Measurements from ENCODE around the gene MBD6. TPM values are rescaled to one million over a fixed set of nuclear protein-coding genes. Genes with fewer than 3 reads are reported as not detected.

MBD6 gene
- total and polyA plus RNA-seq, 10 donors = 14.8 to 171 (median 80.6) TPM

DNA sequence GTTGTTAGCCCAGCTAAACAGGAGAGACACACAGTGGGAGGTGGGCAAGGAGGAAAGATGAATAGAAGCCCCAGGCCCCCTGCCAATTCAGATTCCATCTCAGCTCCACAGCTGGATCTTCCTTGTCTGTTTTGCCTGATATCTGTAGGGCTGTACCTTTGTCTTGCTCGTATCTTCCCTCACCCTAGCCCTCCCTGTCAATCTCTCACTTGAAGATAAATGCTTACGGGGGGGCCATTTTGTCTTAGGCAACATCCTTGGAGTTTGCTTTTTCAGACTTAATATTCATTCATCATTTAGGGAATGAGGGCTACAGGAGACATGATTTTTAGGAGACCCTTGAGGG, 29.7 kb downstream of the MBD6 start:
- intact Hi-C loops (cut with DNase I; ENCODE audit: low total_unique reads) = no loop called here
- H3K4me1 ChIP-seq = peaks cover 6 to 21% (median 16%) of the 10 kb centered on the region in 6 donors
- TF ChIP-seq POLR2AphosphoS5 (IDR thresholded peaks at IDR 0.05) (no peak), POLR2A (IDR thresholded peaks at IDR 0.05) (no peak)
- TF ChIP-seq, protein P1, sequence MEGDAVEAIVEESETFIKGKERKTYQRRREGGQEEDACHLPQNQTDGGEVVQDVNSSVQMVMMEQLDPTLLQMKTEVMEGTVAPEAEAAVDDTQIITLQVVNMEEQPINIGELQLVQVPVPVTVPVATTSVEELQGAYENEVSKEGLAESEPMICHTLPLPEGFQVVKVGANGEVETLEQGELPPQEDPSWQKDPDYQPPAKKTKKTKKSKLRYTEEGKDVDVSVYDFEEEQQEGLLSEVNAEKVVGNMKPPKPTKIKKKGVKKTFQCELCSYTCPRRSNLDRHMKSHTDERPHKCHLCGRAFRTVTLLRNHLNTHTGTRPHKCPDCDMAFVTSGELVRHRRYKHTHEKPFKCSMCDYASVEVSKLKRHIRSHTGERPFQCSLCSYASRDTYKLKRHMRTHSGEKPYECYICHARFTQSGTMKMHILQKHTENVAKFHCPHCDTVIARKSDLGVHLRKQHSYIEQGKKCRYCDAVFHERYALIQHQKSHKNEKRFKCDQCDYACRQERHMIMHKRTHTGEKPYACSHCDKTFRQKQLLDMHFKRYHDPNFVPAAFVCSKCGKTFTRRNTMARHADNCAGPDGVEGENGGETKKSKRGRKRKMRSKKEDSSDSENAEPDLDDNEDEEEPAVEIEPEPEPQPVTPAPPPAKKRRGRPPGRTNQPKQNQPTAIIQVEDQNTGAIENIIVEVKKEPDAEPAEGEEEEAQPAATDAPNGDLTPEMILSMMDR (IDR thresholded peaks at IDR 0.05 in 8 of 11, conservative IDR thresholded peaks at IDR 0.05 in 3 of 11) = no peak
- peaks cover 0 to 46% (median 21%) of the 10 kb centered on the region in 7 donors for H3K27me3 ChIP-seq (replicated peaks in 1 of 7)
- H3K27ac ChIP-seq = no peak overlapping the region
- no peak overlapping the region for H3K4me3 ChIP-seq
- DNase-seq = no peak
- no peaks in the 10 kb centered on the region for H3K36me3 ChIP-seq
- WGBS, 5 donors = 74 to 86% (median 81%) methylated on average over 2 of the region's 2 CpGs
- H3K9me3 ChIP-seq = no peaks in the 10 kb centered on the region

- Histone ChIP-seq H3K36me3 (no peaks in the 10 kb centered on the region), H3K27ac (no peak overlapping the region), H3K27me3 (replicated peaks in 1 of 7) (peaks cover 0 to 46% (median 21%) of the 10 kb centered on the region in 7 donors), H3K4me1 (peaks cover 6 to 15% (median 13%) of the 10 kb centered on the region in 6 donors), H3K9me3 (no peaks in the 10 kb centered on the region), H3K4me3 (no peak overlapping the region)
- TF ChIP-seq, protein P1 (IDR thresholded peaks at IDR 0.05 in 8 of 11, conservative IDR thresholded peaks at IDR 0.05 in 3 of 11) = no peak
- no peak for TF ChIP-seq POLR2A (IDR thresholded peaks at IDR 0.05)
- no peak for TF ChIP-seq POLR2AphosphoS5 (IDR thresholded peaks at IDR 0.05)
- DNase-seq = no peak
- intact Hi-C loops (cut with DNase I; ENCODE audit: low total_unique reads) = no loop called here
- 66 to 72% (median 71%) methylated on average over 6 of the region's 6 CpGs for WGBS, 5 donors
Measured at GRCh38 chr12:57552835-57553313, 30.2 kb downstream of the MBD6 start.

- H3K9me3 ChIP-seq = no peaks in the 10 kb centered on the region
- H3K27me3 ChIP-seq (replicated peaks in 1 of 7) = peaks cover 0 to 41% (median 21%) of the 10 kb centered on the region in 7 donors
- no peak for DNase-seq
- peaks cover 6 to 15% (median 13%) of the 10 kb centered on the region in 6 donors for H3K4me1 ChIP-seq
- H3K36me3 ChIP-seq = no peaks in the 10 kb centered on the region
- no peak overlapping the region for H3K4me3 ChIP-seq
- 70 to 77% (median 75%) methylated on average over 7 of the region's 7 CpGs for WGBS, 5 donors
- TF ChIP-seq, protein P1 (IDR thresholded peaks at IDR 0.05 in 8 of 11, conservative IDR thresholded peaks at IDR 0.05 in 3 of 11) = no peak
- no peak for TF ChIP-seq POLR2A (IDR thresholded peaks at IDR 0.05)
- TF ChIP-seq POLR2AphosphoS5 (IDR thresholded peaks at IDR 0.05) = no peak
- no peak overlapping the region for H3K27ac ChIP-seq
- intact Hi-C loops (cut with DNase I; ENCODE audit: low total_unique reads) = no loop called here
Measured at GRCh38 chr12:57553343-57554202, 30.9 kb downstream of the MBD6 start.

- Histone ChIP-seq H3K36me3 (no peaks in the 10 kb centered on the region), H3K9me3 (no peaks in the 10 kb centered on the region), H3K4me3 (no peak overlapping the region), H3K27me3 (replicated peaks in 1 of 7) (peaks cover 0 to 32% (median 13%) of the 10 kb centered on the region in 7 donors), H3K4me1 (peaks cover 6 to 12% (median 10%) of the 10 kb centered on the region in 6 donors), H3K27ac (no peak overlapping the region)
- no peak for DNase-seq
- intact Hi-C loops (cut with DNase I; ENCODE audit: low total_unique reads) = no loop called here
- no peak for TF ChIP-seq POLR2A (IDR thresholded peaks at IDR 0.05)
- TF ChIP-seq POLR2AphosphoS5 (IDR thresholded peaks at IDR 0.05) = no peak
- TF ChIP-seq, protein P1 (IDR thresholded peaks at IDR 0.05 in 8 of 11, conservative IDR thresholded peaks at IDR 0.05 in 3 of 11) = no peak
- WGBS, 5 donors = 88 to 95% (median 92%) methylated on average over 2 of the region's 2 CpGs
Measured at GRCh38 chr12:57554453-57554852, 31.8 kb downstream of the MBD6 start.
